ENCODE data around the gene KRT25.

Gene KRT25, protein sequence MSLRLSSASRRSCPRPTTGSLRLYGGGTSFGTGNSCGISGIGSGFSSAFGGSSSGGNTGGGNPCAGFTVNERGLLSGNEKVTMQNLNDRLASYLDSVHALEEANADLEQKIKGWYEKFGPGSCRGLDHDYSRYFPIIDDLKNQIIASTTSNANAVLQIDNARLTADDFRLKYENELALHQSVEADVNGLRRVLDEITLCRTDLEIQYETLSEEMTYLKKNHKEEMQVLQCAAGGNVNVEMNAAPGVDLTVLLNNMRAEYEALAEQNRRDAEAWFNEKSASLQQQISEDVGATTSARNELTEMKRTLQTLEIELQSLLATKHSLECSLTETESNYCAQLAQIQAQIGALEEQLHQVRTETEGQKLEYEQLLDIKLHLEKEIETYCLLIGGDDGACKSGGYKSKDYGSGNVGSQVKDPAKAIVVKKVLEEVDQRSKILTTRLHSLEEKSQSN

DNA sequence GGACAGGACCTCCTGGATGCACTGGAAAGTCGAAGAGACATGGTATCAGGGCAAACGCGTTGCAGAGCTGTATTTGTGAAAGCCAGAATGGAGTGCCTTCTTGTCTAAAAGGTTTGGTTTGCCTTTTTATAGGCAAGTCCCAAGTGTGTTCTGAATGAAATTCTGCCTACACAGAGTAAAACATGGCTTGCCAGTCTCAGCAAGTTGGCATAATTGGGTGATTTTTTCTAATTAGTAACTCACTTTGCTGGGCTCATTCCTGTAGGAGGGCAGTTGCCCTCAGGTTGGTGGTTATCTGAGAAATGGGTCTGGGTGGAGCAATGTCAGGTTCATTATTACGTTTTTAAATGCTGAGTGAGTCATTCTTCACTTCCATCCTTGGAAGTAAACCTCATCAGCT lies at the start of gene KRT25:
Gene KRT25, minus strand, starts transcription at position 101 of the 400 bp plus-strand sequence. Its CDS starts 60 bp downstream, at position 41.
- DNase-seq (ENCODE audit: low read depth, low spot score): no peak

DNA sequence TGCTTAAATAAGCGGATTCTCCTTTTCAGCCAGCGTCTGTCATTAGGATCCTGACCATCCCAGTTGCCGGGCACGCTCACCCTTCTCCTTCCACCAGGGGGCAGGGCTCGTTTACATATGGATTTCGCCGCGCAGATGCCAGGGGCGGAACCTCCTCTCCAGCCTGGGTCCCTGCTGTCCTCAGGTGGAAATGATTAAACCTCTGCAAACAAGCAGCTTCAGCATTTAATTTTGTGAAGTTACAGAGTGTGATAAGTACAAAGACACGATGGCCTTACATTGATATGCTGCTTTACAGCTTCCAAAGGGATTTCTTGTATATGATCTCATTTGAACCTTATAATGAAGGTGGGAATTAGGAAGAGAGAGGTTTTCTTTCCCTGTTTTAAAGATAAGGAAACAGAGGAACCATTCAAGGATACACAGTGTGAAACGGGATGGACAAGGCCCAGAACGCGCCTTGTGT lies 48.5 kb upstream of the KRT25 start:
- DNase-seq (ENCODE audit: low read depth, low spot score): no peak

DNA sequence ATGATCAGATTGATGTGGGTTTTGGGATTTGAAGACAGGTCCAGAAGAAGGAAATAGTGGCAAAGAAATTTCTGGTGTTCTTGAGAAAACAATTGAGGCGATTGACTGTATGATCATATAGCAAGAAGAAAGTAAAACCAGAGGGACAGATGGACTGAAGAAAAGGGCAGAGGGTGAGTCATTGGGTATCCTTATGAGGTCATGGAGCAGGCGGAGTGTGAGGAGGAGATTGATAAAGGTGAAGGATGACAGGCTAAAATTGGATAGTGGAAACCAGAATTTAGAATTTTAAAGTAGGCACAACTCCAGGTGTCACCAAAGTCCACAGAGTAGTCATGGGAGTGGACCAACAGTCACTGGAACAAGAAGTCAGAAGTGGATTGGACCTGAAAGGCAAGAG lies 46.0 kb upstream of the KRT25 start:
- DNase-seq (ENCODE audit: low read depth, low spot score): no peak

DNA sequence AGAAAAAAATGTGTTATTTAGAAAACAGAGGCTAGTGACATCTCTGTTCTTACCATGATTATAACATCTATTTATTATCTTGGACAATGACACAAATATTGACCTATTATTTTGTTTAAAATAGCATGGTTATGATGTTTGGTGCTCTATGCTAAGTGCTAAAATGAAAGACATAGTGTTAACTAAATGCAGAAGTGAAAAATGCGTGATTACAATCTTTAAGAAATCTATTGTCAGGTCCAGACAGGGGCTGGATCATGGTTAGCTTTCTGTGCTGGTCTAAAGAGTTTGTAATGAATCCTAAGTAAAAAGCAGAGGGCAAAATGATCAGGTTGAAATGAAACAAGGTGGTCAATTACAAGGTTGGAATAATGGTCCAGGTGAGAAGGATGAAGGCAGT lies 45.2 kb upstream of the KRT25 start:
- no peak for DNase-seq (ENCODE audit: low read depth, low spot score)

DNA sequence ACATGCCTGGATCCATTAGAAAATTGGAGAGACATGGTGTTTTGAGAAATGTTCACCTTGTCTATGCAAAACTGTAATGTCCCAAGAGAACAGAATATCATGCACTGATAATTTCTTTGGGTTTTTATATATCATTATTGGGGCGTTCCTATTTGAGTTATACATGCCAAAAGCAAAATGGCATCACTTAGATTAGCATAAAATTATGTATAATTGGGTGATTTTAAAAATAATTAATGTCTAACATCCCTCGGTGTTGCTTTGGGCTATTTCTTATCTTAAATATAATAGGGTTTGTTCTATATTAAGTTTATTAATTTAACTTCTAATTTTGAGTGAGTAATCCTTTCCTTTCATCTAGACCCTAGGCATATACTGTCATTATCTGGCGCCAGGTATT lies 44.7 kb upstream of the KRT25 start, which contains the start of gene KRT28:
Gene KRT28, minus strand, starts transcription at position 101 of the 400 bp plus-strand sequence. Its CDS starts 66 bp downstream, at position 35.
- no peak for DNase-seq (ENCODE audit: low read depth, low spot score)

DNA sequence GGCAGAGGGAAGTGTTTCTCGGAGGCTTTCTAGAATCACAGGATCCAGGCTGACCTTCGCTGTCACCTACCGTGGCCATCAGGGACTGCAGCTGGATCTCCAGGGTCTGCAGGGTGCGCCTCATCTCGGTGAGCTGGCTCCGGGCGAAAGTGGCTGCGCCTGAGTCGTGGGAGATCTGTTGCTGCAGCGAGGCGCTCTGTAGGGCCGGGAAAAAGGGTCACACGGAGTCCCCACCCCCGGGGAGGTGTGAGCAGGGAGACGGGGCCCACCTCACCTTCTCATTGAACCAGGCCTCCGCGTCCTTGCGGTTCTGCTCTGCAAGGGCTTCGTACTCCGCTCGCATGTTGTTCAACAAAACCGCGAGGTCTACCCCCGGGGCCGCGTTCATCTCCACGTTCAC lies 41.7 kb upstream of the KRT25 start:
- DNase-seq (ENCODE audit: low read depth, low spot score): no peak

DNA sequence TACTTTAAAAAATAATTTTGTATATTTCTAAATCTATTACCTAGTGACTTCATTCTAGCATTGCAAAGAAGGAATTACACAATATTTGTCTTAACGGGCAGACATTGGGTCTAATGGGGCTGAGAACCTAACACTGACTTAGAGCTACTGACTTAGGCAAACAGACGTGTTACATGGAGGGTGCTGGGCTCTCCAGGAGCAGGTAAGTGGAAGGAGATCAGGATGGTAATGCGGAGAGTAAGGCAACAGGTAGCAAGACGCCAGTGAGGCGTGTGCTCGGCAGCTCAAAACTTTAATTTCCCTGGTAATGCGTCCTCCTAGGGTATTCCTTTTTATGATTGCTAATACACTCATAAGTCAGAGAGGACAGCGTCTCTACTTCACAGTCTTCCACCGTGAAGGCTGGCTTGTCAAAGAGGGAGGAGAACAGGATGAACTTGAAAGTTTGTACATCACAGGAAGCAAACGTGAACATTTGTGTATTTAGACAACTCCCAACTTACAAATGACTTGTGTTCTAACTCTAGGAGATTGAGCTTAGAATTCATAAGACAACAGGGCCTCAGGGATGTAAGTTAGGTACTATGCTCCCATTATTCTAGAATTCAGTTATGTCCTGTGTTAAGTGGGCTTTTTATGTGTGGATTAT lies 40.0 kb upstream of the KRT25 start:
- no peak for DNase-seq (ENCODE audit: low read depth, low spot score)

DNA sequence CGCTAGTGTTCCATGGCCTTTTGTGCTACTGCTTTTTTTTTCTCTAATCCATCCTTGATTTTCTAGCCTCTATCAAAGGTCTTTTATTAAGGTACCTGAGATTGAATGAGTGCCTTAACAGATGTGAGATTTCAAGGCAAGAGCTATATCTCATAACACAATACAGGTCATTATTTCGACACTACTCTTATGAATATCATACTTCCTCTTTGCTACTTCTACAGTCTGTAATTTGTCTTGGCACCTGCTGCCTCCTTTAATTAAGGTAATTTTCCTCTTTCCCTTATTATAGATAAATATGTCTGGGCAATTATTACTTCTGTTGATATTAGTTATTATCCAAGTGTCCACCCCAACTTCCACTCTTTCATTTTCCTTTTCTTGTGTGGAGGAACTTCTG lies 39.3 kb upstream of the KRT25 start:
- no peak for DNase-seq (ENCODE audit: low read depth, low spot score)

DNA sequence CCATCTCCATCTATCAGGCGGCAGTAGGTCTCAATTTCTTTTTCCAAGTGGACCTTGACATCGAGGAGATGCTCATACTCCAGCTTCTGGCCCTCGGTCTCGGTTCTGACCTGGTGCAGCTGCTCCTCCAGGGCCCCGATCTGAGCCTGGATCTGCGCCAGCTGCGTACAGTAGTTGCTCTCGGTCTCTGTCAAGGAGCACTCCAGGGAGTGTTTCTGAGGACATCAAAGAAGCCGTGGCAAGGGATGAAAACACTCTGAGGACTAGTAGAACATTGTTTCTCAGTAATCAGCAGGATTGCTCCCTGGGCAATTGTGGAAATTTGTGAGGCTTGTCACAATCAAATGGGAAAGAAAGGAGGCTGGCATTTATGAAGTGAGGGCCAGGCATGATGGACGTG lies 38.7 kb upstream of the KRT25 start:
- no peak for DNase-seq (ENCODE audit: low read depth, low spot score)

DNA sequence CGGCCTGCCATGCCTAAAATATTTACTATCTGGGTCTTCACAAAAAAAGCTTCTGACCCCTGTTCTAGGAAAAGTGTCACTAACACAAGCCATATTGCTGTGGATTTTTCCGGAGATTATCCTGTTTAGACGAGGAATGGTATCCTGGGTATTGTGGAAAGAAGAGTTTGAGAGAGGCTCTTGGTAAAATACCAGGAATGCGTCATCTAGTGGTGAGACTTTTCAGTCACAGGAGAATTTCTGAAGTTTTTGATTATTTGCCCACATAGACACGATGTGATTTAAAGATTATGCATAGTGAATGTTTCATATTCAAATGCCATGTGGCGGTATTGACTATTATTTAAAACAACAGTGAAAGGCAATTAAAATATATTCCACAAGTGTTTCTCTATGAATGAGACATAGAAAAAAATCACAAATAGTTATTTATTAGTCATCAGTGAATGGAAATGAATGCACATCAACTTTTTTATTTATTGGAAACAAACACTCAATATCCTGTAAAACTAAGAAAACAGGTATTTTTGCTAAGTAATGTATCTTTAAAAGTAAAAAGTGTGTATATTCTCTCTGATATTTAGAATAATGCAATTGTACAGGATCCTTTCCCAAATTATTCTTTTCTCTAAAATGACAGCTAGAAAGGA lies 36.8 kb upstream of the KRT25 start:
- DNase-seq (ENCODE audit: low read depth, low spot score): no peak

DNA sequence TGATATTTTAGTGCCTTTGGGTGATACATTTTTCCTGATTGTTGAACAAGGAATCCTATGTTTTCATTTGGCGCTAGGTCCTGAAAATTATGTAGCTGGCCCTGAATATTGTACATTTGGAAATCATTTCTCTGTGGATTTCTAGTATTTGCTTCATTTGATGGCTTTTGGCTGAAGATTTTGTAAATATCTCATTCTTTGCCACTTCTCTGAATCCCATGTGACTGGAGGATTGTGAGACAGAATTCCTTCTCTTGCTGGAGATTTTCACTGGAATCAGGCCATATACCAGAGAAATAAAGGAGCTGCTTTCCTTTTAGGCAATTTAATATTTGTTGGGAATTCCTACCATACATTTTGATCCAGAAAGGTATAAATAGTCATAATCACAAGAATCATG lies 36.0 kb upstream of the KRT25 start:
- no peak for DNase-seq (ENCODE audit: low read depth, low spot score)

DNA sequence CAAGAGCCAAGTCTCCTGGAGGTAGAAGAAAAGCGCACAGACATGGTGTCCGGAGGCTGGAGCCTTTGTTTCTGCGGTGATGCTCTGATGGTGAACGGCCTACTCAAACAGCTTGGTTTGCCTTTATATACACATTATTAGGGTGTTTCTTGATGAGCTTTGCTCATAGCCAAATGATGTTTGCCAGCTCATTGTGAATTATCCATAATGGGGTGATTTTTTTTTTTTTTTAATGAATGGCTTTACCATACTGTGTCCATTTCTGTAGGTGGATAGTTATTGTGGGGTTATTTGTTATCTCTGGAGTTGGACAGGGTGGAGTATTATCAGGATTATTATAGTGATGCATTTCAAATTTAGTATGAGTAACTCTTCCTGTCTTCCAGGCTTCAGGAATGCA lies 27.3 kb upstream of the KRT25 start, which contains the start of gene KRT27:
Gene KRT27, minus strand, starts transcription at position 101 of the 400 bp plus-strand sequence. Its CDS starts 57 bp downstream, at position 44.
- DNase-seq (ENCODE audit: low read depth, low spot score): no peak

DNA sequence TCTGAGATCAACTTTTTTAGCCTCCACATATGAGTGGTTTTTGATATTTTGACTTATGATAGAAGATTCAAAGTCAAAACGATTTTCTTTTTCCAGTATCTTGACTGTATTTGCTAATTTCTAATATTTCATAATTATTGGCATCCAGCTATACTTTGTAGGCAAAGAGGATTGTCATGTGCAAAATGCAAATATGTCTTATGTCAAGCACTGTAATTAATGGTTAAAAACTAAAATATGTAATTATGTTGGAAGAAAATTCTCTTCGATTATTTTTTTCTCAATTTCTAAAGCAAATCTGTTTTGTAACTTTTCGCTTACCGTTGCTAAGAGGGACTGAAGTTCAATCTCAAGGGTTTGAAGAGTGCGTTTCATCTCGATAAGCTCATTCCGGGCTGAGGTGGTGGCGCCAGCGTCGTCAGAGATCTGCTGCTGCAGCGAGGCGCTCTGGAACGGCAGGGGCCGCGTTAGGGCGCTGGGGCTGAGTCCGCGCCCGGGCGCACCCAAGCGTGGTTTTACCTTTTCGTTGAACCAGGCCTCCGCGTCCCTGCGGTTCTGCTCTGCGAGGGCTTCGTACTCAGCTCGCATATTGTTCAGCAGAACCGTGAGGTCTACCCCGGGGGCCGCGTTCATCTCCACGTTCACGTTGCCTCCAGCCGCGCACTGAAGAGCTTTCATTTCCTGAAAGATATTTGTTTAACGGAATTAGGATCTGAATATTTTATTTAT lies 24.2 kb upstream of the KRT25 start:
- no peak for DNase-seq (ENCODE audit: low read depth, low spot score)

DNA sequence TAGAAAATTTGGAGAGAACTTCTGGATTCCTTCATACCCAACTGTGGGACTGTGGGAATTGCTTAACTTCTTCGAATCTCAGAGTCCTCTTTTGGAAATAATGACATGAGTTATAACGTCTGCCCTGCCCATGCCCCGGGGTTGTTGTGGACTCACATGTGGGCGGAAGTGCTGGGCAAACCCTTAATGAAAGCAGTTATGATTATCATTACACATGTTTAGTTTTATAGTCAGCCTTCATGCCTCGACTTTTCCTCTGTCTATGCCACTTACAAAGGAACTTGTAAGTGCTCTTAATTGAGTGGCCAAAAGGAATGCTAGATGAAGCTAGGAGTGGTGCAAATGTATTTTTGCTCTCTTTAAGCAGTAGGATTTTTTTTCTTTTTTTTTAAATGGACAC lies 23.3 kb upstream of the KRT25 start:
- no peak for DNase-seq (ENCODE audit: low read depth, low spot score)

DNA sequence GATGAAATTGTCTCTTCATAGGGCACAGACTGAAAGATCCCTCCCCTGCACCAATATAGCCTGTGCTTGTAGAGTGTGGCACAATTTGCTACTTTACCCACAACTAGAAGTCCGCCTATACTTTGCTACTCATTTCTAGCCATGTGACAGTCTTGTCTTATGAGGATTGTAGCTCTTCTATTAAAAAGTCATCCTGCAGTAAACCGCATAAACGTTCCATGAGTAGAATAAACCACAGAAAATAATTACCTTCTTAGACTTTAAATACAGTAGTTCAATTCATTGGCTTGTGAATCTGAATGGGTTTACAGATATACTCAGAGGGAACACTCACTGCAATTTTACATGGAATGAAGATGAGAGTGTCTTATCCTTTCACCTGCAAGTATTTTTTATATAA lies 22.8 kb upstream of the KRT25 start:
- DNase-seq (ENCODE audit: low read depth, low spot score): no peak

DNA sequence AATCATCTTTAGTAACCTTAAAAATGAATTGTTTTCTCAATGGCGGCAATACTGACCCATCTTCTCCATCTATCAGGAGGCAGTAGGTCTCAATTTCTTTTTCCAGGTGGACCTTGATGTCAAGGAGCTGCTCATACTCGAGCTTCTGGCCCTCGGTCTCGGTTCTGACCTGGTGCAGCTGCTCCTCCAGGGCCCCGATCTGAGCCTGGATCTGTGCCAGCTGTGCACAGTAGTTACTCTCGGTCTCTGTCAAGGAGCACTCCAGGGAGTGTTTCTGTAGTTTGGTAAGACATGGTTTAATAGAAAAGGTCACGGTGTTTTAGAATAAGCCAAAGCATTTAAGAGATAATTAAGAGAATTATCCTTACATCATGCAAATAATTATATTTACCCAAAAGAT lies 22.3 kb upstream of the KRT25 start:
- no peak for DNase-seq (ENCODE audit: low read depth, low spot score)

DNA sequence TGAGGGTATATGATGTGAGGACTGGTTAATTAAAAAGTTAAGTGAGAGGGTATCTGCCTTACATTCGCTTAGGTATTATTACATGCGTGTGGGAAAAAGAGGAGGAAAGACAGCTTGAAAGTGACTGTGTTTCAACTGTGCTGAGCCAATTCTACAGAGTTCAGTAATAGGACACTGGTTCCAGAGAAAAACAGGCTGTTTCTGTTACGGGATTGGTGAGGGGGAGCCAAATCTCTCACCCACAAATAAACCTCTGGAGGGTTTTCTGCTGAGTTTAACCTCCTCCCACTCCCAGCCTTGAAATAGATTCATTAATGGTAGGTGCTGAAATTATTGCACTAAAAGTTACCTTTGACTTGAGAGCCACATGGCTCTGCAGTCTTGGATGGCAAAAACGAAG lies 20.8 kb upstream of the KRT25 start:
- DNase-seq (ENCODE audit: low read depth, low spot score): no peak

DNA sequence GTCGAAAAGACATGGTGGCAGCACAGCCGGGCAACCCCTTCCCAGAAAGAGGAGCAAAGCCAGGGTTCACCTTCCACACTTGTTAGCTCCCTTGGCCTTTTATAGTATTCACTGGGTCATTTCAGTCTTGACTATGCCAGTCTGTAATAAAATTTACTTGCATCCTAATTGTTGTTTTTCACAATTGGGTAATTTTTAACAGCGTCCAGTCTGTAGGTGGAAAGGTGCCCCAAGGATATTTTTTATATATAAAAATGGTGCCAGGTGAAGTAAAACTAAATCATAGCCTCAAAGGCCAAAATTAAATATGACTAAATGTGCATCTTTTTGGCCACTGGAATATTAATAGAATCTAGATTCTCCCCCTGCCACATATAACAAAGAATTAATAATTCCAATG lies 17.0 kb upstream of the KRT25 start, which contains the start of gene KRT26:
Gene KRT26, minus strand, starts transcription at position 101 of the 400 bp plus-strand sequence. Its CDS starts 88 bp downstream, at position 13.
- no peak for DNase-seq (ENCODE audit: low read depth, low spot score)

DNA sequence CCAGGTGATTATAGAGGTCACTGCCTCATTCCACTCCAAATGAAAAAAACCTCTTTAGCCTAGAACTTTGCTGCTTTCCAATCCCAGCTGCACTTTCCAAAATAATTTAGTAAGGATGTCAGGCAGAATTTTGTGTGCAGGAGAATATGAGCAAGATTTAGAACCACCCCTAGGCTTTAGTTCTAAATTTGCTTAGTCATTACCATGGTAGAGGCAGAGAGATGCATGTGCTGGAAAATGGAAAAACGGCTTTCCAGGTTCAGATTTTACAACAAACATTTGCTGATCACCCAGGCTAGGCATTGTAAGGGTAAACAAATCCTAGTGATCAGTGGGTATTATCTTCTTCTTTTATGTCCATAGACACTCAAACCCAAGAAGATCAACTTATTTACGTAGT lies 10.5 kb upstream of the KRT25 start:
- no peak for DNase-seq (ENCODE audit: low read depth, low spot score)

DNA sequence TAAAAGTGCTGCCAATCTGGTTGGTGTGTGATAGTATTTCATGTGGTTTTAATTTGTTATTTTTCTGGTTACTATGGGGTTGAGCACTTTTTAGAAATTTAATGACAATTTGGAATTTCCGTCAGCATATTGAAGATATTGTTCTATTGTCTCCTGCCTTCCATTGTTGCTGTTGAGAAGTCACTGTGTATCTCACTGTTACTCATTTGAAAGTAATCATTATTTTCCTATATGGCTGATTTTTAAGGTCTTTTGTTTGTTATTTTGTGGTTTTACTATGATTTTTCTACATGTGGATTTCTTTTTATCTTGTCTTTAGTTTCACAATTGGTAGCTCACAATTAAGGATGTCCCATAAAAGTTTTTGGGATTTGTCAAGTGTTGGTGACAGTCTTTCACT lies 8.6 kb upstream of the KRT25 start:
- DNase-seq (ENCODE audit: low read depth, low spot score): no peak
